HepG2 (cell line): ENCODE results near the gene SLC4A5. TPM values are rescaled to one million over a fixed set of nuclear protein-coding genes. Genes with fewer than 3 reads are reported as not detected.
A peak's percentile ranks its signal among the peaks of the same experiment; 100 is the strongest.

Experiments used
- ADNP ChIP-seq: sonication (generic); formaldehyde crosslinking; IDR thresholded peaks from 2 replicates; pipeline ENCODE4 v1.4.0; 2020; ENCODE audit warnings: missing genetic modification reagents
- EP300 ChIP-seq, 3 experiments: sonication (generic) in 1 of 3; formaldehyde crosslinking in 1 of 3; IDR thresholded peaks; 2 replicates each; pipeline versions ENCODE4 v1.5.1 to v1.6.1; 2011 to 2020; ENCODE audit warnings: low read depth in 2 of 3, low read length in 2 of 3, borderline replicate concordance in 1 of 3, improper control_type of control experiment in 1 of 3, mild to moderate bottlenecking in 1 of 3, missing genetic modification reagents in 1 of 3, moderate library complexity in 1 of 3
- GTF3A ChIP-seq: sonication (generic); formaldehyde crosslinking; conservative IDR thresholded peaks from 2 replicates; pipeline ENCODE4 v1.4.0; 2020; ENCODE audit warnings: mild to moderate bottlenecking, missing genetic modification reagents
- ISX ChIP-seq: sonication (generic); formaldehyde crosslinking; conservative IDR thresholded peaks from 2 replicates; pipeline ENCODE4 v1.5.0; 2020; ENCODE audit warnings: missing genetic modification reagents
- MEIS2 ChIP-seq: sonication (generic); formaldehyde crosslinking; IDR thresholded peaks from 2 replicates; pipeline ENCODE4 v1.9.0; 2021; ENCODE audit warnings: mild to moderate bottlenecking, missing genetic modification reagents
- MXI1 ChIP-seq: IDR thresholded peaks from 3 replicates; pipeline ENCODE4 v1.6.1; 2012; ENCODE audit warnings: low read depth, low read length, inconsistent platforms, borderline replicate concordance
- NR2F6 ChIP-seq, 2 experiments: IDR thresholded peaks; 2 replicates each; pipeline ENCODE4 v1.6.1; 2016; ENCODE audit warnings: antibody characterized with exemption in 1 of 2, mild to moderate bottlenecking in 1 of 2
- SOX13 ChIP-seq, 3 experiments: fragments of 450-650 bp in 1 of 3; sonication (generic) in 1 of 3; formaldehyde crosslinking in 1 of 3; IDR thresholded peaks in 2 of 3; conservative IDR thresholded peaks in 1 of 3; 2 replicates each; pipeline versions ENCODE4 v1.5.0 to v1.6.1; 2016 to 2020; ENCODE audit warnings: antibody characterized with exemption in 1 of 3, mild to moderate bottlenecking in 1 of 3, missing compliant biosample characterization in 1 of 3, missing genetic modification reagents in 1 of 3, moderate library complexity in 1 of 3
- SRF ChIP-seq: IDR thresholded peaks from 2 replicates; pipeline ENCODE4 v1.6.1; 2011; ENCODE audit warnings: mild to moderate bottlenecking, low read depth, low read length, moderate library complexity
- STAT5B ChIP-seq: sonication (generic); formaldehyde crosslinking; IDR thresholded peaks from 2 replicates; pipeline ENCODE4 v1.4.0; 2020; ENCODE audit warnings: missing genetic modification reagents
- TFAP4 ChIP-seq: sonication (generic); IDR thresholded peaks from 2 replicates; pipeline ENCODE4 v1.6.1; 2016; ENCODE audit warnings: low read depth, borderline replicate concordance
- ZFP62 ChIP-seq: sonication (generic); formaldehyde crosslinking; IDR thresholded peaks from 2 replicates; pipeline ENCODE4 v1.4.0; 2020; ENCODE audit warnings: missing genetic modification reagents
- ZFP82 ChIP-seq: sonication (generic); formaldehyde crosslinking; IDR thresholded peaks from 2 replicates; pipeline ENCODE4 v1.5.1; 2020; ENCODE audit warnings: mild to moderate bottlenecking, missing genetic modification reagents, borderline replicate concordance
- ZMAT3 ChIP-seq: sonication (generic); formaldehyde crosslinking; conservative IDR thresholded peaks from 2 replicates; pipeline ENCODE4 v1.7.0; 2021; ENCODE audit warnings: missing genetic modification reagents
- ZNF367 ChIP-seq: sonication (generic); formaldehyde crosslinking; IDR thresholded peaks from 2 replicates; pipeline ENCODE4 v1.4.0; 2020; ENCODE audit warnings: missing genetic modification reagents, borderline replicate concordance
- ZNF510 ChIP-seq: sonication (generic); formaldehyde crosslinking; IDR thresholded peaks from 2 replicates; pipeline ENCODE4 v1.4.0; 2020; ENCODE audit warnings: low read depth, mild to moderate bottlenecking, missing genetic modification reagents
- ZNF574 ChIP-seq: sonication (generic); formaldehyde crosslinking; IDR thresholded peaks from 2 replicates; pipeline ENCODE4 v1.4.0; 2020; ENCODE audit warnings: missing genetic modification reagents
- ZNF674 ChIP-seq: sonication (generic); formaldehyde crosslinking; IDR thresholded peaks from 2 replicates; pipeline ENCODE4 v1.5.0; 2020; ENCODE audit warnings: low read depth, mild to moderate bottlenecking, missing genetic modification reagents
- ZNF747 ChIP-seq: sonication (generic); formaldehyde crosslinking; IDR thresholded peaks from 2 replicates; pipeline ENCODE4 v1.8.1; 2023; ENCODE audit warnings: missing genetic modification reagents, mild to moderate bottlenecking, borderline replicate concordance
- ZNF766 ChIP-seq: sonication (generic); formaldehyde crosslinking; IDR thresholded peaks from 2 replicates; pipeline ENCODE4 v1.5.0; 2020; ENCODE audit warnings: missing genetic modification reagents, borderline replicate concordance
- ZNF816 ChIP-seq: sonication (generic); formaldehyde crosslinking; IDR thresholded peaks from 2 replicates; pipeline ENCODE4 v1.8.0; 2022; ENCODE audit warnings: missing genetic modification reagents, mild to moderate bottlenecking, borderline replicate concordance
- polyA plus RNA-seq, 8 experiments: library from polyadenylated mRNA; depleted of rRNA in 3 of 8; stranded (reverse) in 7 of 8; unstranded in 1 of 8; fragments of >200 nt; fragmentation: Illumina TruSeq in 4 of 8; extraction: Trizol in 4 of 8; gene quantifications; 2 replicates each; pipeline versions ENCODE4 v1.2.1 to v1.2.3, GENCODE V29; 2011 to 2016; ENCODE audit warnings: low read depth in 4 of 8, missing spikeins in 1 of 8, mixed read lengths in 1 of 8; ENCODE audit not compliant: insufficient read depth in 1 of 8
- total RNA-seq, 5 experiments: library from RNA; depleted of rRNA; stranded (reverse); fragments of >200 nt; fragmentation: Illumina TruSeq; extraction: Trizol; gene quantifications; 2 replicates each; pipeline ENCODE4 v1.2.3, GENCODE V29; 2016; ENCODE audit warnings: low read depth in 1 of 5
- TF ChIP-seq, protein P1 (sequence below): sonication (generic); formaldehyde crosslinking; IDR thresholded peaks from 2 replicates; pipeline ENCODE4 v1.4.0; 2020; ENCODE audit warnings: missing genetic modification reagents, borderline replicate concordance

Gene SLC4A5
- total and polyA plus RNA-seq, 2 of the 13 experiments (the other 11 are each of a cell fraction or from before 2014, with no cell fraction given) = 0.50 TPM; not detected in 1

DNA sequence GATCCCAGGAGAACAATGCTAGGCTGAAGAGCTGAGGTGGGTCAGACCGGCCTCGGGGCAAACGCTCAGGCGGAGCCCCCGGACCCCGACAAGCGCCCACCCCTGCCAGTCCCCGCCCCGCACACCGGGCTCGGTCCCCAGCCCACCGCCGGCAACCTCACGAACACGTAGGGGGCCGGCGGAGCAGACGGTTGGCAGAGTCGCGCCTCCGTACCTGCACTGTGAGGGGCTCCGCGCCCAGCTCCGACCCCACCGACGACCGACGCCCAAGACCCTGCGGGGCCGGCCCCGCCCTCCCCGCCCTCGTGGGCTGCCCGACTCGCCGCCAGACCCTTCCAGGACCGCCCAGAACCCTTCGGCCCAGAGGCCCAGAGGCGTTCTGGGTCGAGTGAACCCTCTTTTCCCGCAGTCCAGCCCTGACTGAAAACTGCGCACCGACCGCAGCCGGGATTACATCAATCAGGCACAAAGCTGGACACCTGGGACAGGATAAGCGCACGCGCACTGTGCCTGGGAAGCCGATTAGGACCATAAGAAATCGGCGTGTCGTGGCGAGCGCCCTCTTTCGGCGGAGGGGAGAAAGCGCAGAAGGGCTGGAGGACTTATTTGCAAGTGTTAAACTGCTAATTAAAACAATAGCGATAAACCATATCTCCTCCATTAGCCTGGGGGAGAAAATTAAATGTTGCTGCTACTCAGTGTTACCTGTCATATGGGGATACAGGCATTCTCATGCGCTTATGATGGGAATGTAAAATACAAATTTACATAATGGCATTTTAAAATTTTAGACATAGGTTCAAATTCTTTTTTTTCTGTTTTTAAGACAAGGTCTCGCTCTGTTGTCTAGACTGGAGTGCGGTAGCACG lies 48.6 kb upstream of the SLC4A5 start (continued):
- TF ChIP-seq ZNF574 (CRISPR knock-in tag) (peak; percentile 92), SOX13 (IDR thresholded peaks at IDR 0.05) (no peak), SOX13 (CRISPR knock-in tag; conservative IDR thresholded peaks at IDR 0.05 in 1 of 2, IDR thresholded peaks at IDR 0.05 in 1 of 2) (no peak), ZFP82 (CRISPR knock-in tag) (no peak), STAT5B (CRISPR knock-in tag) (no peak), ADNP (CRISPR knock-in tag) (no peak), EP300 (IDR thresholded peaks at IDR 0.05; ENCODE audit: low read depth in 2 of 2, low read length in 2 of 2) (no peak), EP300 (CRISPR knock-in tag; IDR thresholded peaks at IDR 0.05; ENCODE audit: borderline replicate concordance) (no peak), ZNF510 (peak; percentile 69; the same call in 1 of the 2 replicates), MEIS2 (no peak), ZNF367 (no peak), ISX (no peak), SRF (no peak), MXI1 (peak; percentile 83; the same call in 1 of the 3 replicates), ZNF766 (CRISPR knock-in tag) (no peak; the same call in 1 of the 2 replicates), TFAP4 (peak; percentile 45; the same call in 1 of the 2 replicates), ZNF674 (no peak), ZFP62 (CRISPR knock-in tag) (0 out of 2 replicates have a peak, but pooled peaks have one; percentile 20), GTF3A (no peak), ZNF816 (no peak; the same call in 1 of the 2 replicates), ZMAT3 (CRISPR knock-in tag) (no peak; the same call in 1 of the 2 replicates), NR2F6 (IDR thresholded peaks at IDR 0.05) (no peak), NR2F6 (CRISPR knock-in tag; IDR thresholded peaks at IDR 0.05) (peak; percentile 41; the same call in 1 of the 2 replicates), ZNF747 (CRISPR knock-in tag) (no peak)
- TF ChIP-seq, protein P1, sequence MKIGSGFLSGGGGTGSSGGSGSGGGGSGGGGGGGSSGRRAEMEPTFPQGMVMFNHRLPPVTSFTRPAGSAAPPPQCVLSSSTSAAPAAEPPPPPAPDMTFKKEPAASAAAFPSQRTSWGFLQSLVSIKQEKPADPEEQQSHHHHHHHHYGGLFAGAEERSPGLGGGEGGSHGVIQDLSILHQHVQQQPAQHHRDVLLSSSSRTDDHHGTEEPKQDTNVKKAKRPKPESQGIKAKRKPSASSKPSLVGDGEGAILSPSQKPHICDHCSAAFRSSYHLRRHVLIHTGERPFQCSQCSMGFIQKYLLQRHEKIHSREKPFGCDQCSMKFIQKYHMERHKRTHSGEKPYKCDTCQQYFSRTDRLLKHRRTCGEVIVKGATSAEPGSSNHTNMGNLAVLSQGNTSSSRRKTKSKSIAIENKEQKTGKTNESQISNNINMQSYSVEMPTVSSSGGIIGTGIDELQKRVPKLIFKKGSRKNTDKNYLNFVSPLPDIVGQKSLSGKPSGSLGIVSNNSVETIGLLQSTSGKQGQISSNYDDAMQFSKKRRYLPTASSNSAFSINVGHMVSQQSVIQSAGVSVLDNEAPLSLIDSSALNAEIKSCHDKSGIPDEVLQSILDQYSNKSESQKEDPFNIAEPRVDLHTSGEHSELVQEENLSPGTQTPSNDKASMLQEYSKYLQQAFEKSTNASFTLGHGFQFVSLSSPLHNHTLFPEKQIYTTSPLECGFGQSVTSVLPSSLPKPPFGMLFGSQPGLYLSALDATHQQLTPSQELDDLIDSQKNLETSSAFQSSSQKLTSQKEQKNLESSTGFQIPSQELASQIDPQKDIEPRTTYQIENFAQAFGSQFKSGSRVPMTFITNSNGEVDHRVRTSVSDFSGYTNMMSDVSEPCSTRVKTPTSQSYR (CRISPR knock-in tag) = no peak
